Calu3 (cell line): ENCODE data around the gene PCDHB9. TPM values are rescaled to one million over a fixed set of nuclear protein-coding genes. Genes with fewer than 3 reads are reported as not detected.
"Not testable (repeated sequence)": the region's sequence is repeated elsewhere in the genome, so short reads cannot be mapped to it uniquely, and the experiment has no call there.

Experiments
- BruUV-seq: library from RNA; stranded (reverse); fragments of 400-500 nt; replicated peaks from 2 replicates; lab custom pipeline; 2021; lab: Mats Ljungman, UMichigan
- CTCF ChIA-PET: fragments of 300-600 bp; sonication (Branson Sonifier 250); formaldehyde crosslinking; loops from one replicate; lab custom pipeline; 2022; ENCODE audit warnings: antibody characterized with exemption; lab: Charles Lee
- DNase-seq: peaks from one replicate; pipeline ENCODE4 v3.0.0; 2022
- H3K27ac Mint-ChIP-seq: one replicate; pipeline ENCODE4 v1.8.0; 2022; ENCODE audit warnings: mixed read lengths; ENCODE audit not compliant: unreplicated experiment
- H3K27me3 Mint-ChIP-seq: one replicate; pipeline ENCODE4 v1.8.0; 2022; ENCODE audit warnings: mixed read lengths; ENCODE audit not compliant: unreplicated experiment
- H3K36me3 Mint-ChIP-seq: one replicate; pipeline ENCODE4 v1.8.0; 2022; ENCODE audit warnings: mild to moderate bottlenecking, moderate library complexity, mixed read lengths; ENCODE audit not compliant: insufficient read depth, unreplicated experiment
- H3K4me1 Mint-ChIP-seq: one replicate; pipeline ENCODE4 v1.8.0; 2022; ENCODE audit warnings: mild to moderate bottlenecking, low read depth, mixed read lengths; ENCODE audit not compliant: unreplicated experiment
- H3K4me3 Mint-ChIP-seq: one replicate; pipeline ENCODE4 v1.8.0; 2022; ENCODE audit warnings: mild to moderate bottlenecking, low read depth, moderate library complexity, mixed read lengths; ENCODE audit not compliant: unreplicated experiment
- H3K9me3 Mint-ChIP-seq: one replicate; pipeline ENCODE4 v1.8.0; 2022; ENCODE audit warnings: low read depth, mixed read lengths; ENCODE audit not compliant: unreplicated experiment
- intact Hi-C: fragments of 100-400 bp; cut with micrococcal nuclease; formaldehyde crosslinking; loops from one replicate; pipeline ENCODE4 v1.10.0; 2022; ENCODE audit not compliant: unreplicated experiment
- total RNA-seq: library from RNA; stranded (reverse); gene quantifications from 2 replicates; pipeline ENCODE4 v1.2.3, GENCODE V29; 2022
- TF ChIP-seq, protein P1 (sequence below): fragments of 200-600 bp; IDR thresholded peaks from one replicate; pipeline ENCODE4 v1.8.0; 2022; ENCODE audit warnings: antibody characterized with exemption; ENCODE audit not compliant: unreplicated experiment

The PCDHB9 gene
- total RNA-seq, 1 experiment from 2014 or later, result 3.5 TPM

DNA sequence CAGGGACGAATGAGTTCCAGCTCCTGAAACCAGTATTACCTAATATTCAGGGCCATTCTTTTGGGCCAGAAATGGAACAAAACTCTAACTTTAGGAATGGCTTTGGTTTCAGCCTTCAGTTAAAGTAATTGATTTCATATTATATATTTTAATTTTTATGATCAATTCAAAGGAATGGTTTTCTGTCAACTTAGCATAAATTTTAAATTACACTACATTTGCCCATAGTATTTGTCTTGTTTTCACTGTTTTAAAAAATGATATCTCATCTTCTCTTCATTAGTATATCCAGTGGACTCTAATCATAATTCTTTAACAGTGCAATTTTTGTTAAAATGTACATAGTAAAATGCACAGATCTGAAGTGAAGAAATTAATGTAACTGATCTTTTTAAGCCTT lies 6.6 kb upstream of the PCDHB9 start:
- TF ChIP-seq, protein P1, sequence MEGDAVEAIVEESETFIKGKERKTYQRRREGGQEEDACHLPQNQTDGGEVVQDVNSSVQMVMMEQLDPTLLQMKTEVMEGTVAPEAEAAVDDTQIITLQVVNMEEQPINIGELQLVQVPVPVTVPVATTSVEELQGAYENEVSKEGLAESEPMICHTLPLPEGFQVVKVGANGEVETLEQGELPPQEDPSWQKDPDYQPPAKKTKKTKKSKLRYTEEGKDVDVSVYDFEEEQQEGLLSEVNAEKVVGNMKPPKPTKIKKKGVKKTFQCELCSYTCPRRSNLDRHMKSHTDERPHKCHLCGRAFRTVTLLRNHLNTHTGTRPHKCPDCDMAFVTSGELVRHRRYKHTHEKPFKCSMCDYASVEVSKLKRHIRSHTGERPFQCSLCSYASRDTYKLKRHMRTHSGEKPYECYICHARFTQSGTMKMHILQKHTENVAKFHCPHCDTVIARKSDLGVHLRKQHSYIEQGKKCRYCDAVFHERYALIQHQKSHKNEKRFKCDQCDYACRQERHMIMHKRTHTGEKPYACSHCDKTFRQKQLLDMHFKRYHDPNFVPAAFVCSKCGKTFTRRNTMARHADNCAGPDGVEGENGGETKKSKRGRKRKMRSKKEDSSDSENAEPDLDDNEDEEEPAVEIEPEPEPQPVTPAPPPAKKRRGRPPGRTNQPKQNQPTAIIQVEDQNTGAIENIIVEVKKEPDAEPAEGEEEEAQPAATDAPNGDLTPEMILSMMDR, result no peak
- Mint-ChIP-seq H3K9me3 (peaks cover 20% of the 10 kb centered on the region), H3K27me3 (no peaks in the 10 kb centered on the region), H3K36me3 (no peaks in the 10 kb centered on the region), H3K4me3 (no peak overlapping the region), H3K4me1 (no peaks in the 10 kb centered on the region), H3K27ac (no peak overlapping the region)
- BruUV-seq, result no TSS peak
- CTCF ChIA-PET, result no interaction called here
- intact Hi-C loops, result no loop called here
- DNase-seq, result no peak

DNA sequence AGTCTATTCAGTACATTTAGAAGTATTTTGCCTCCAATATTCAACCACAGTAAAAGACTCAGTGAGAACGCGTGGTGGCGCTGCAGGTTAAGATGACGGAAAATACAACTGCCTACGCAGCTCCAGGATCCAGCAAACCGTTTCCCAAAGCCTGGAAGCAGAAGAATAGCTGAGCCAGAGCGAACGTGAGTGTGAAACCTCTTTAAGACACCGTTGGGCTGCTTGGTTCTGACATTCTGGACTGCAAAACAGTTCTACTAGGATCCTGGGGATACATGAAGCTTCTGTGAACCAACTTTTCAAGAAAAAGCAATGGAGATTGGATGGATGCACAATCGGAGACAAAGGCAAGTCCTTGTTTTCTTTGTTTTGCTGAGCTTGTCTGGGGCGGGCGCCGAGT lies 4.7 kb upstream of the PCDHB9 start, which contains the start of gene PCDHB16:
Gene PCDHB16 (plus strand): TSS at position 140 of the 400 bp plus-strand sequence. CDS start 173 bp downstream, at position 313.
- DNase-seq, result no peak
- intact Hi-C loops, result no loop called here
- H3K4me1 Mint-ChIP-seq, result no peaks in the 10 kb centered on the region
- H3K27ac Mint-ChIP-seq, result no peak within 1 kb of the TSS
- H3K4me3 Mint-ChIP-seq, result no peak within 1 kb of the TSS
- no peaks in the 10 kb centered on the region for H3K27me3 Mint-ChIP-seq
- no peaks in the 10 kb centered on the region for H3K36me3 Mint-ChIP-seq
- TF ChIP-seq, protein P1, result no peak
- BruUV-seq, result no TSS peak
- CTCF ChIA-PET, result interaction anchor here (1.0 kb wide), 1 partner anchor 382 kb away, joined by 3 read pairs; no protein-coding TSS in a partner anchor
- peaks cover 25% of the 10 kb centered on the region for H3K9me3 Mint-ChIP-seq

DNA sequence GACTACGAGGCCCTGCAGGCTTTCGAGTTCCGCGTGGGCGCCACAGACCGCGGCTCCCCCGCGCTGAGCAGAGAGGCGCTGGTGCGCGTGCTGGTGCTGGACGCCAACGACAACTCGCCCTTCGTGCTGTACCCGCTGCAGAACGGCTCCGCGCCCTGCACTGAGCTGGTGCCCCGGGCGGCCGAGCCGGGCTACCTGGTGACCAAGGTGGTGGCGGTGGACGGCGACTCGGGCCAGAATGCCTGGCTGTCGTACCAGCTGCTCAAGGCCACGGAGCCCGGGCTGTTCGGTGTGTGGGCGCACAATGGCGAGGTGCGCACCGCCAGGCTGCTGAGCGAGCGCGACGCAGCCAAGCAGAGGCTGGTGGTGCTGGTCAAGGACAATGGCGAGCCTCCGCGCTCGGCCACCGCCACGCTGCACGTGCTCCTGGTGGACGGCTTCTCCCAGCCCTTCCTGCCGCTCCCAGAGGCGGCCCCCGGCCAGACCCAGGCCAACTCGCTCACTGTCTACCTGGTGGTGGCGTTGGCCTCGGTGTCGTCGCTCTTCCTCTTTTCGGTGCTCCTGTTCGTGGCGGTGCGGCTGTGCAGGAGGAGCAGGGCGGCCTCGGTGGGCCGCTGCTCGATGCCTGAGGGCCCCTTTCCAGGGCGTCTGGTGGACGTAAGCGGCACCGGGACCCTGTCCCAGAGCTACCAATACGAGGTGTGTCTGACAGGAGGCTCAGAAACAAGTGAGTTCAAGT lies 2.7 kb upstream of the PCDHB9 start:
- H3K27ac Mint-ChIP-seq, H3K36me3 Mint-ChIP-seq, intact Hi-C loops, DNase-seq, H3K27me3 Mint-ChIP-seq, CTCF ChIA-PET, H3K4me1 Mint-ChIP-seq, BruUV-seq, H3K4me3 Mint-ChIP-seq: not testable (repeated sequence)
- H3K9me3 Mint-ChIP-seq, result peaks cover 31% of the 10 kb centered on the region

GRCh38 chr5:141188682-141189081 lies 1.7 kb downstream of the PCDHB9 start:
- H3K4me1 Mint-ChIP-seq, BruUV-seq, H3K27me3 Mint-ChIP-seq, H3K27ac Mint-ChIP-seq, intact Hi-C loops, H3K36me3 Mint-ChIP-seq, H3K4me3 Mint-ChIP-seq, DNase-seq, CTCF ChIA-PET: not testable (repeated sequence)
- peaks cover 25% of the 10 kb centered on the region for H3K9me3 Mint-ChIP-seq

GRCh38 chr5:141189131-141189530 lies 2.2 kb downstream of the PCDHB9 start:
- DNase-seq, BruUV-seq, H3K36me3 Mint-ChIP-seq, H3K4me3 Mint-ChIP-seq, H3K27me3 Mint-ChIP-seq, intact Hi-C loops, H3K27ac Mint-ChIP-seq, H3K4me1 Mint-ChIP-seq, CTCF ChIA-PET: not testable (repeated sequence)
- peaks cover 25% of the 10 kb centered on the region for H3K9me3 Mint-ChIP-seq
